ENCODE measurements around the gene ZNF184. TPM values are rescaled to one million over a fixed set of nuclear protein-coding genes. Genes with fewer than 3 reads are reported as not detected.

ZNF184 gene
- total and polyA plus RNA-seq, 9 of the 15 experiments (the other 6 are each of a cell fraction or from before 2014, with no cell fraction given): 7.6 to 22.2 (median 12.8) TPM

DNA sequence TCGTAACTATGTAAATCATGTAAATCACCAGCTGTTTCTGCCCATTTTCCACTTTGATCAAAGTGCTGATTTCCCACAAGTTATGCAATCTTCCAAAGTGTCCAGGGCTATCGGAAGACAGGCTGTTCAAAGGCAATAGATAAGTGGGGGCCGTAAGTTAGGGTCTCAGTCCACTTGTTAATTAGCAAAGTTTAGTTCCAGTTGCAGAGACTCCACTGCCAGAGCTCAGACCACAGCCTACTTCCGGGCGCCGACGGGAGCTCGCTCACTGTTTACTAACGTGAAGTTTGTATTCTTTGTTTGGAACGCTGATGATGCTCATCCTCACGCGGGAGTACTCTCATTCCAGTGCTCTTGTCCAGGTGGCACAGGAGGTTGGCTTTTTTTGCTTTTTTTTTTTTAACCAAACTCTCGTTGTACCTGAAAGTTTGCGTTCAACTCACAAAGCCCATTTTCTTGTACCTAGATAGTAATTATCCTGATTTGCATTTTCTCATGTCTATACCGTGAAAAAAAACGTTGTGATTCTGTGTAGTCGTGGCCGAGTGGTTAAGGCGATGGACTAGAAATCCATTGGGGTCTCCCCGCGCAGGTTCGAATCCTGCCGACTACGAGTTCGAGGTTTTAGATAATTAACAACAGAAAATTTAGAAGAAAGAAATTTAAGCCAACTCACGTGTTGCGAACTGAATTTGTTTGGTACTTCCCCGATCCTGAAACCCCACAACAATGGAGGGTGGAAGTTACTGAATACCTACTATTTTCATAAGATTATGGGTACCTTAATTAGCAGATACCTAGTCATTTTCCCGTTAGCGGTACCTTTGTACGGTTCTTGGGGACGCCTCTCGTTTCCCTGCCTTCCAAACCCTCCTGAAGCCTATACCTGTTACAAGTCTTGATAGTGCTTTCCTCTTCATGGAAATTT lies 29.9 kb upstream of the ZNF184 start (continued):
- TF ChIP-seq ZHX1 (conservative IDR thresholded peaks at IDR 0.05; ENCODE audit: low read length) (0 out of 2 replicates have a peak, but pooled peaks have one; percentile 12), MAZ (CRISPR knock-in tag; conservative IDR thresholded peaks at IDR 0.05 in 1 of 2, IDR thresholded peaks at IDR 0.05 in 1 of 2) (peak in 1 of 2 experiments; percentile 47; a peak in 2 of 4 replicates), MYBL2 (IDR thresholded peaks at IDR 0.05; ENCODE audit: low read depth) (no peak; the same call in 1 of the 2 replicates), MYBL2 (CRISPR knock-in tag; IDR thresholded peaks at IDR 0.05; ENCODE audit: borderline replicate concordance) (no peak), SOX6 (IDR thresholded peaks at IDR 0.05) (peak; percentile 93), RHOXF2B (CRISPR knock-in tag; conservative IDR thresholded peaks at IDR 0.05) (no peak), DNMT1 (IDR thresholded peaks at IDR 0.05) (peak; percentile 46; the same call in 1 of the 2 replicates), TSC22D4 (tag; IDR thresholded peaks at IDR 0.05) (no peak), HOMEZ (CRISPR knock-in tag; IDR thresholded peaks at IDR 0.05) (no peak), ZNF311 (CRISPR knock-in tag; IDR thresholded peaks at IDR 0.05) (no peak), CTBP1 (IDR thresholded peaks at IDR 0.05; ENCODE audit: borderline replicate concordance) (peak; percentile 62), GABPB1 (CRISPR knock-in tag; IDR thresholded peaks at IDR 0.05) (no peak; the same call in 1 of the 2 replicates), SP2 (IDR thresholded peaks at IDR 0.05; ENCODE audit: extremely low read depth, low read depth, low read length, poor library complexity, severe bottlenecking) (no peak), ZNF224 (CRISPR knock-in tag; IDR thresholded peaks at IDR 0.05) (no peak), SMARCA4 (IDR thresholded peaks at IDR 0.05) (peak; percentile 59; the same call in 1 of the 2 replicates)
- TF ChIP-seq, protein P1, sequence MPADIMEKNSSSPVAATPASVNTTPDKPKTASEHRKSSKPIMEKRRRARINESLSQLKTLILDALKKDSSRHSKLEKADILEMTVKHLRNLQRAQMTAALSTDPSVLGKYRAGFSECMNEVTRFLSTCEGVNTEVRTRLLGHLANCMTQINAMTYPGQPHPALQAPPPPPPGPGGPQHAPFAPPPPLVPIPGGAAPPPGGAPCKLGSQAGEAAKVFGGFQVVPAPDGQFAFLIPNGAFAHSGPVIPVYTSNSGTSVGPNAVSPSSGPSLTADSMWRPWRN (IDR thresholded peaks at IDR 0.05; ENCODE audit: low read depth): peak; percentile 47; the same call in 1 of the 2 replicates
- TF ChIP-seq, protein P2, sequence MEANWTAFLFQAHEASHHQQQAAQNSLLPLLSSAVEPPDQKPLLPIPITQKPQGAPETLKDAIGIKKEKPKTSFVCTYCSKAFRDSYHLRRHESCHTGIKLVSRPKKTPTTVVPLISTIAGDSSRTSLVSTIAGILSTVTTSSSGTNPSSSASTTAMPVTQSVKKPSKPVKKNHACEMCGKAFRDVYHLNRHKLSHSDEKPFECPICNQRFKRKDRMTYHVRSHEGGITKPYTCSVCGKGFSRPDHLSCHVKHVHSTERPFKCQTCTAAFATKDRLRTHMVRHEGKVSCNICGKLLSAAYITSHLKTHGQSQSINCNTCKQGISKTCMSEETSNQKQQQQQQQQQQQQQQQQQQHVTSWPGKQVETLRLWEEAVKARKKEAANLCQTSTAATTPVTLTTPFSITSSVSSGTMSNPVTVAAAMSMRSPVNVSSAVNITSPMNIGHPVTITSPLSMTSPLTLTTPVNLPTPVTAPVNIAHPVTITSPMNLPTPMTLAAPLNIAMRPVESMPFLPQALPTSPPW (CRISPR knock-in tag; IDR thresholded peaks at IDR 0.05): peak; percentile 34; the same call in 1 of the 2 replicates
- TF ChIP-seq, protein P3, sequence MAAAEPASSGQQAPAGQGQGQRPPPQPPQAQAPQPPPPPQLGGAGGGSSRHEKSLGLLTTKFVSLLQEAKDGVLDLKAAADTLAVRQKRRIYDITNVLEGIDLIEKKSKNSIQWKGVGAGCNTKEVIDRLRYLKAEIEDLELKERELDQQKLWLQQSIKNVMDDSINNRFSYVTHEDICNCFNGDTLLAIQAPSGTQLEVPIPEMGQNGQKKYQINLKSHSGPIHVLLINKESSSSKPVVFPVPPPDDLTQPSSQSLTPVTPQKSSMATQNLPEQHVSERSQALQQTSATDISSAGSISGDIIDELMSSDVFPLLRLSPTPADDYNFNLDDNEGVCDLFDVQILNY (CRISPR knock-in tag; IDR thresholded peaks at IDR 0.05): no peak

Data from K562 (cell line).